Endodermal cell (in vitro differentiated cells): ENCODE data around the gene UBE2D2. TPM values are rescaled to one million over a fixed set of nuclear protein-coding genes. Genes with fewer than 3 reads are reported as not detected.

ENCODE experiments used
- DNase-seq: peaks from one replicate; pipeline ENCODE4 v3.0.0-alpha.2; 2017
- H3K27ac ChIP-seq: 2 replicates; pipeline ENCODE4 v1.5.1; 2013; ENCODE audit warnings: mild to moderate bottlenecking, low read depth, low read length, moderate library complexity
- H3K27me3 ChIP-seq: 2 replicates; pipeline ENCODE4 v1.6.1; 2013; ENCODE audit warnings: mild to moderate bottlenecking, low read length, moderate library complexity; ENCODE audit not compliant: insufficient read depth, control insufficient read depth, poor library complexity, severe bottlenecking
- H3K36me3 ChIP-seq: 2 replicates; pipeline ENCODE4 v1.7.0; 2013; ENCODE audit warnings: mild to moderate bottlenecking, low read length, moderate library complexity; ENCODE audit not compliant: control insufficient read depth, insufficient read depth
- H3K4me1 ChIP-seq: one replicate; pipeline ENCODE4 v1.7.0; 2013; ENCODE audit warnings: low read length; ENCODE audit not compliant: control insufficient read depth, insufficient read depth
- H3K4me3 ChIP-seq: 2 replicates; pipeline ENCODE4 v1.5.1; 2013; ENCODE audit warnings: mild to moderate bottlenecking, low read length, moderate library complexity
- H3K9ac ChIP-seq: 2 replicates; pipeline ENCODE4 v1.6.1; 2013; ENCODE audit warnings: mild to moderate bottlenecking, low read length, moderate library complexity; ENCODE audit not compliant: poor library complexity, severe bottlenecking; ENCODE audit errors: extremely low read depth
- H3K9me3 ChIP-seq: 2 replicates; pipeline ENCODE4 v1.6.1; 2013; ENCODE audit warnings: mild to moderate bottlenecking, low read length, moderate library complexity; ENCODE audit not compliant: control insufficient read depth
- H3K27ac Mint-ChIP-seq: 2 replicates; pipeline ENCODE4 v1.8.0; 2020; ENCODE audit warnings: mixed read lengths
- H3K27me3 Mint-ChIP-seq: 2 replicates; pipeline ENCODE4 v1.8.0; 2021; ENCODE audit warnings: mild to moderate bottlenecking, mixed read lengths; ENCODE audit not compliant: insufficient read depth
- H3K36me3 Mint-ChIP-seq: 2 replicates; pipeline ENCODE4 v1.8.0; 2020; ENCODE audit warnings: low read depth, mixed read lengths
- H3K4me1 Mint-ChIP-seq: 2 replicates; pipeline ENCODE4 v1.8.0; 2020; ENCODE audit warnings: mixed read lengths
- H3K4me3 Mint-ChIP-seq: 2 replicates; pipeline ENCODE4 v1.8.0; 2020; ENCODE audit warnings: mild to moderate bottlenecking, moderate library complexity, mixed read lengths
- H3K9me3 Mint-ChIP-seq: 2 replicates; pipeline ENCODE4 v1.8.0; 2020; ENCODE audit warnings: mild to moderate bottlenecking, mixed read lengths
- CTCF ChIP-seq: fragments of 200-600 bp; sonication (generic); conservative IDR thresholded peaks from 2 replicates; pipeline ENCODE4 v1.5.0; 2021; ENCODE audit warnings: antibody characterized with exemption, mild to moderate bottlenecking
- WGBS, 2 experiments: methylation state at CpG; one replicate each; pipeline versions ENCODE4 v1.1.5 to v1.1.7; 2013; ENCODE audit warnings: missing lambda C conversion rate in 2 of 2, mixed read lengths in 1 of 2; ENCODE audit not compliant: insufficient coverage in 1 of 2, insufficient read length in 1 of 2; 5-methylcytosine and 5-hydroxymethylcytosine counted together
- total RNA-seq, 2 donors: library from RNA; stranded (reverse); fragmentation: NEBNext Ultra II Directional in 1 of 2; extraction: Animal tissue kit (Norgen Biotek cat#: 25700) in 1 of 2; gene quantifications; 2 replicates in 1 of 2; 3 replicates in 1 of 2; pipeline ENCODE4 v1.2.1, GENCODE V29; 2021

The UBE2D2 gene
- total RNA-seq, 2 donors from 2014 or later = 172 to 202 TPM

- Histone ChIP-seq H3K27me3 (no peaks in the 10 kb centered on the region), H3K27ac (no peak overlapping the region), H3K4me1 (peaks cover 35% of the 10 kb centered on the region), H3K36me3 (no peaks in the 10 kb centered on the region), H3K4me3 (no peak overlapping the region), H3K9ac (no peak overlapping the region), H3K9me3 (no peaks in the 10 kb centered on the region)
- 82 to 86% methylated on average over 2 to 14 of the region's 14 CpGs for WGBS, 2 experiments
- H3K36me3 Mint-ChIP-seq = peaks cover 4% of the 10 kb centered on the region
- no peak for DNase-seq
- no peak overlapping the region for H3K4me3 Mint-ChIP-seq
- no peak overlapping the region for H3K27ac Mint-ChIP-seq
- TF ChIP-seq CTCF = no peak
- peaks cover 49% of the 10 kb centered on the region for H3K4me1 Mint-ChIP-seq
- H3K9me3 Mint-ChIP-seq = no peaks in the 10 kb centered on the region
- H3K27me3 Mint-ChIP-seq = no peaks in the 10 kb centered on the region
Measured at GRCh38 chr5:139658501-139658927, 97.4 kb downstream of the UBE2D2 start.

GRCh38 chr5:139658928-139659667 lies 98.0 kb downstream of the UBE2D2 start:
- Histone ChIP-seq H3K9me3 (no peaks in the 10 kb centered on the region), H3K36me3 (no peaks in the 10 kb centered on the region), H3K9ac (no peak overlapping the region), H3K27ac (peak overlapping the region; percentile 59), H3K4me3 (no peak overlapping the region), H3K4me1 (peaks cover 30% of the 10 kb centered on the region), H3K27me3 (no peaks in the 10 kb centered on the region)
- no peaks in the 10 kb centered on the region for H3K9me3 Mint-ChIP-seq
- no peak for TF ChIP-seq CTCF
- peaks cover 4% of the 10 kb centered on the region for H3K36me3 Mint-ChIP-seq
- peak overlapping the region; percentile 90 for H3K27ac Mint-ChIP-seq
- peaks cover 46% of the 10 kb centered on the region for H3K4me1 Mint-ChIP-seq
- peak; percentile 70 for DNase-seq
- H3K27me3 Mint-ChIP-seq = no peaks in the 10 kb centered on the region
- H3K4me3 Mint-ChIP-seq = no peak overlapping the region
- WGBS, 2 experiments = 53 to 61% methylated on average over 4 to 15 of the region's 15 CpGs

- no peak overlapping the region for H3K4me3 Mint-ChIP-seq
- no peak for TF ChIP-seq CTCF
- DNase-seq = peak; percentile 79
- peaks cover 4% of the 10 kb centered on the region for H3K36me3 Mint-ChIP-seq
- H3K9me3 ChIP-seq = no peaks in the 10 kb centered on the region
- 42 to 55% methylated on average over 12 to 13 of the region's 13 CpGs for WGBS, 2 experiments
- H3K27ac Mint-ChIP-seq = peak overlapping the region; percentile 74
- H3K36me3 ChIP-seq = no peaks in the 10 kb centered on the region
- H3K4me1 Mint-ChIP-seq = peaks cover 40% of the 10 kb centered on the region
- no peaks in the 10 kb centered on the region for H3K27me3 ChIP-seq
- H3K9me3 Mint-ChIP-seq = no peaks in the 10 kb centered on the region
- no peak overlapping the region for H3K9ac ChIP-seq
- no peaks in the 10 kb centered on the region for H3K27me3 Mint-ChIP-seq
- H3K4me3 ChIP-seq = no peak overlapping the region
- peak overlapping the region; percentile 66 for H3K27ac ChIP-seq
- H3K4me1 ChIP-seq = peaks cover 28% of the 10 kb centered on the region
Measured at GRCh38 chr5:139659695-139660101, 98.6 kb downstream of the UBE2D2 start.
